ENCODE results near the gene F10. TPM values are rescaled to one million over a fixed set of nuclear protein-coding genes. Genes with fewer than 3 reads are reported as not detected.

F10 gene
- total and polyA plus RNA-seq, 4 donors = 85.3 to 199 (median 117) TPM

DNA sequence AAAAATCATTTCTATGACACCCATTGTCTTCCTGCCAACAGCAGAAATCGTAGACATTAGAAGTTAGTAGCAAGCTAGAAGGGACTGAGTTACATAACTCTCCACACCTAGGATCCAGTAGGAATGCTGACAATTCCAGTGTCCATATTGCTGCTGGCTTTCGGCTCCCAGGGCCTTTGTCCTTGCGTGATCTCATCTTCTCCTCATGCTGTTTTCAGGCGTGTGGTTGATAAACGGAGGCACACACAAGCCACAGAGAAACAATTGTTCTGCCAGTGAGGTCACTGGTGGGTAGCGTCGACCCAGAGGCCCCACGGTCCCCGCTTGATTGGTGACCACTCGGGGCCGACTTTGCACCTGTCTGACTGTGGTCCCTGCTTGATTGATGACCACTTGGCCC is 48.7 kb upstream of the F10 start:
- TF ChIP-seq, protein P1, sequence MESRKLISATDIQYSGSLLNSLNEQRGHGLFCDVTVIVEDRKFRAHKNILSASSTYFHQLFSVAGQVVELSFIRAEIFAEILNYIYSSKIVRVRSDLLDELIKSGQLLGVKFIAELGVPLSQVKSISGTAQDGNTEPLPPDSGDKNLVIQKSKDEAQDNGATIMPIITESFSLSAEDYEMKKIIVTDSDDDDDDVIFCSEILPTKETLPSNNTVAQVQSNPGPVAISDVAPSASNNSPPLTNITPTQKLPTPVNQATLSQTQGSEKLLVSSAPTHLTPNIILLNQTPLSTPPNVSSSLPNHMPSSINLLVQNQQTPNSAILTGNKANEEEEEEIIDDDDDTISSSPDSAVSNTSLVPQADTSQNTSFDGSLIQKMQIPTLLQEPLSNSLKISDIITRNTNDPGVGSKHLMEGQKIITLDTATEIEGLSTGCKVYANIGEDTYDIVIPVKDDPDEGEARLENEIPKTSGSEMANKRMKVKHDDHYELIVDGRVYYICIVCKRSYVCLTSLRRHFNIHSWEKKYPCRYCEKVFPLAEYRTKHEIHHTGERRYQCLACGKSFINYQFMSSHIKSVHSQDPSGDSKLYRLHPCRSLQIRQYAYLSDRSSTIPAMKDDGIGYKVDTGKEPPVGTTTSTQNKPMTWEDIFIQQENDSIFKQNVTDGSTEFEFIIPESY (IDR thresholded peaks at IDR 0.05) = no peak
- no peak for TF ChIP-seq SP1 (IDR thresholded peaks at IDR 0.05)
- TF ChIP-seq YY1 (IDR thresholded peaks at IDR 0.05) = no peak
- no peak for TF ChIP-seq EGR1 (IDR thresholded peaks at IDR 0.05; ENCODE audit: low read depth in 2 of 2)
- TF ChIP-seq, protein P2, sequence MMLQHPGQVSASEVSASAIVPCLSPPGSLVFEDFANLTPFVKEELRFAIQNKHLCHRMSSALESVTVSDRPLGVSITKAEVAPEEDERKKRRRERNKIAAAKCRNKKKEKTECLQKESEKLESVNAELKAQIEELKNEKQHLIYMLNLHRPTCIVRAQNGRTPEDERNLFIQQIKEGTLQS (IDR thresholded peaks at IDR 0.05) = no peak
- no peak overlapping the region for H3K9ac ChIP-seq (ENCODE audit: low read depth in 1 of 2, low read length in 2 of 2)
- no peak overlapping the region for H3K4me3 ChIP-seq (ENCODE audit: low read depth in 1 of 3, low read length in 3 of 3)
- no peak overlapping the region for H3K27ac ChIP-seq (ENCODE audit: low read depth in 1 of 2, low read length in 2 of 2)
- no peaks in the 10 kb centered on the region for H3K4me1 ChIP-seq (ENCODE audit: control insufficient read depth in 4 of 4, insufficient read depth in 4 of 4, low read length in 3 of 4)
- no peaks in the 10 kb centered on the region for H3K27me3 ChIP-seq (ENCODE audit: control insufficient read depth in 4 of 4, insufficient read depth in 4 of 4, low read length in 3 of 4)
- WGBS = 97% methylated on average over 11 of the region's 11 CpGs
- no peaks in the 10 kb centered on the region for H3K9me3 ChIP-seq (ENCODE audit: control insufficient read depth in 4 of 4, low read length in 3 of 4)
- peaks cover 5 to 40% (median 8%) of the 10 kb centered on the region in 4 donors for H3K36me3 ChIP-seq (ENCODE audit: control insufficient read depth in 4 of 4, insufficient read depth in 3 of 4, low read depth in 1 of 4, low read length in 3 of 4)
- DNase-seq (ENCODE audit: low spot score) = no peak

DNA sequence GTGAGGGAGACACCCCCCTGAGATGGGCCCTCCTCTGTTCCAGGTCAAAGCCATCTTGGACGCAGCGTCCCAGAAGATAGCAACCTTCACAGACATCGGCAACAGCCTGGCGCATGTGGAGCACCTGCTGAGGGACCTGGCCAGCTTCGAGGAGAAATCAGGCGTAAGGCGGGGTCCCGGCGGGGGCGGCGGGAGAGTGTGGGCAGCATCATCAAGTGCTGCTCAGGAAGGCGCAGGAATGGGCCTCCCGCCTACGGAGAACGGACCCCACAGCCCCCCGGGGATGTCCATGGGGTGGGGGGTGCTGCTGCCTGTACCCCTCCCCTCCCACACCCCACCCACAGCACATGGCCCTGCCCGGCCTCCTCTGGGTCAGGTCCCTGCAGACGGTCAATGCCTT is 48.2 kb upstream of the F10 start:
- H3K9me3 ChIP-seq (ENCODE audit: control insufficient read depth in 4 of 4, low read length in 3 of 4) = no peaks in the 10 kb centered on the region
- DNase-seq (ENCODE audit: low spot score) = no peak
- no peak overlapping the region for H3K27ac ChIP-seq (ENCODE audit: low read depth in 1 of 2, low read length in 2 of 2)
- H3K4me1 ChIP-seq (ENCODE audit: control insufficient read depth in 4 of 4, insufficient read depth in 4 of 4, low read length in 3 of 4) = no peaks in the 10 kb centered on the region
- 95% methylated on average over 18 of the region's 18 CpGs for WGBS
- peaks cover 5 to 45% (median 8%) of the 10 kb centered on the region in 4 donors for H3K36me3 ChIP-seq (ENCODE audit: control insufficient read depth in 4 of 4, insufficient read depth in 3 of 4, low read depth in 1 of 4, low read length in 3 of 4)
- TF ChIP-seq FOXA2 (IDR thresholded peaks at IDR 0.05) (no peak), JUND (IDR thresholded peaks at IDR 0.05) (no peak), EGR1 (IDR thresholded peaks at IDR 0.05; ENCODE audit: low read depth in 2 of 2) (no peak), GABPA (IDR thresholded peaks at IDR 0.05 in 1 of 2, conservative IDR thresholded peaks at IDR 0.05 in 1 of 2) (no peak), YY1 (IDR thresholded peaks at IDR 0.05) (no peak), SP1 (IDR thresholded peaks at IDR 0.05) (no peak), NR2F2 (IDR thresholded peaks at IDR 0.05) (no peak), RXRA (IDR thresholded peaks at IDR 0.05) (no peak), RAD21 (IDR thresholded peaks at IDR 0.05) (no peak), HNF4A (conservative IDR thresholded peaks at IDR 0.05) (no peak), FOXA1 (IDR thresholded peaks at IDR 0.05) (no peak), TAF1 (conservative IDR thresholded peaks at IDR 0.05) (no peak), HNF4G (IDR thresholded peaks at IDR 0.05) (no peak)
- TF ChIP-seq, protein P3, sequence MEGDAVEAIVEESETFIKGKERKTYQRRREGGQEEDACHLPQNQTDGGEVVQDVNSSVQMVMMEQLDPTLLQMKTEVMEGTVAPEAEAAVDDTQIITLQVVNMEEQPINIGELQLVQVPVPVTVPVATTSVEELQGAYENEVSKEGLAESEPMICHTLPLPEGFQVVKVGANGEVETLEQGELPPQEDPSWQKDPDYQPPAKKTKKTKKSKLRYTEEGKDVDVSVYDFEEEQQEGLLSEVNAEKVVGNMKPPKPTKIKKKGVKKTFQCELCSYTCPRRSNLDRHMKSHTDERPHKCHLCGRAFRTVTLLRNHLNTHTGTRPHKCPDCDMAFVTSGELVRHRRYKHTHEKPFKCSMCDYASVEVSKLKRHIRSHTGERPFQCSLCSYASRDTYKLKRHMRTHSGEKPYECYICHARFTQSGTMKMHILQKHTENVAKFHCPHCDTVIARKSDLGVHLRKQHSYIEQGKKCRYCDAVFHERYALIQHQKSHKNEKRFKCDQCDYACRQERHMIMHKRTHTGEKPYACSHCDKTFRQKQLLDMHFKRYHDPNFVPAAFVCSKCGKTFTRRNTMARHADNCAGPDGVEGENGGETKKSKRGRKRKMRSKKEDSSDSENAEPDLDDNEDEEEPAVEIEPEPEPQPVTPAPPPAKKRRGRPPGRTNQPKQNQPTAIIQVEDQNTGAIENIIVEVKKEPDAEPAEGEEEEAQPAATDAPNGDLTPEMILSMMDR (IDR thresholded peaks at IDR 0.05; ENCODE audit: low read depth, low read length, missing input control) = no peak
- TF ChIP-seq, protein P1 (IDR thresholded peaks at IDR 0.05) = no peak
- TF ChIP-seq, protein P4, sequence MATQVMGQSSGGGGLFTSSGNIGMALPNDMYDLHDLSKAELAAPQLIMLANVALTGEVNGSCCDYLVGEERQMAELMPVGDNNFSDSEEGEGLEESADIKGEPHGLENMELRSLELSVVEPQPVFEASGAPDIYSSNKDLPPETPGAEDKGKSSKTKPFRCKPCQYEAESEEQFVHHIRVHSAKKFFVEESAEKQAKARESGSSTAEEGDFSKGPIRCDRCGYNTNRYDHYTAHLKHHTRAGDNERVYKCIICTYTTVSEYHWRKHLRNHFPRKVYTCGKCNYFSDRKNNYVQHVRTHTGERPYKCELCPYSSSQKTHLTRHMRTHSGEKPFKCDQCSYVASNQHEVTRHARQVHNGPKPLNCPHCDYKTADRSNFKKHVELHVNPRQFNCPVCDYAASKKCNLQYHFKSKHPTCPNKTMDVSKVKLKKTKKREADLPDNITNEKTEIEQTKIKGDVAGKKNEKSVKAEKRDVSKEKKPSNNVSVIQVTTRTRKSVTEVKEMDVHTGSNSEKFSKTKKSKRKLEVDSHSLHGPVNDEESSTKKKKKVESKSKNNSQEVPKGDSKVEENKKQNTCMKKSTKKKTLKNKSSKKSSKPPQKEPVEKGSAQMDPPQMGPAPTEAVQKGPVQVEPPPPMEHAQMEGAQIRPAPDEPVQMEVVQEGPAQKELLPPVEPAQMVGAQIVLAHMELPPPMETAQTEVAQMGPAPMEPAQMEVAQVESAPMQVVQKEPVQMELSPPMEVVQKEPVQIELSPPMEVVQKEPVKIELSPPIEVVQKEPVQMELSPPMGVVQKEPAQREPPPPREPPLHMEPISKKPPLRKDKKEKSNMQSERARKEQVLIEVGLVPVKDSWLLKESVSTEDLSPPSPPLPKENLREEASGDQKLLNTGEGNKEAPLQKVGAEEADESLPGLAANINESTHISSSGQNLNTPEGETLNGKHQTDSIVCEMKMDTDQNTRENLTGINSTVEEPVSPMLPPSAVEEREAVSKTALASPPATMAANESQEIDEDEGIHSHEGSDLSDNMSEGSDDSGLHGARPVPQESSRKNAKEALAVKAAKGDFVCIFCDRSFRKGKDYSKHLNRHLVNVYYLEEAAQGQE (IDR thresholded peaks at IDR 0.05) = no peak
- TF ChIP-seq, protein P5, sequence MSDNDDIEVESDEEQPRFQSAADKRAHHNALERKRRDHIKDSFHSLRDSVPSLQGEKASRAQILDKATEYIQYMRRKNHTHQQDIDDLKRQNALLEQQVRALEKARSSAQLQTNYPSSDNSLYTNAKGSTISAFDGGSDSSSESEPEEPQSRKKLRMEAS (IDR thresholded peaks at IDR 0.05) = no peak
- TF ChIP-seq, protein P2 (IDR thresholded peaks at IDR 0.05) = no peak
- H3K27me3 ChIP-seq (ENCODE audit: control insufficient read depth in 4 of 4, insufficient read depth in 4 of 4, low read length in 3 of 4) = no peaks in the 10 kb centered on the region
- no peak overlapping the region for H3K9ac ChIP-seq (ENCODE audit: low read depth in 1 of 2, low read length in 2 of 2)
- H3K4me3 ChIP-seq (ENCODE audit: low read depth in 1 of 3, low read length in 3 of 3) = no peak overlapping the region
